Caki2 (cell line): ENCODE data around the gene PSEN1. TPM values are rescaled to one million over a fixed set of nuclear protein-coding genes. Genes with fewer than 3 reads are reported as not detected.

Experiments used
- DNase-seq: peaks from one replicate; pipeline ENCODE4 v3.0.0-alpha.2; 2015; ENCODE audit warnings: low read depth
- in situ Hi-C: cut with HindIII; loops from 2 replicates; pipeline ENCODE4 v1.10.0; 2016; ENCODE audit warnings: low sequenced_read_pairs, low pct_unique_long_range_greater_than_20kb, mixed read lengths
- total RNA-seq: library from RNA; depleted of rRNA; stranded (reverse); fragments of >200 nt; shearing (Covaris generic); gene quantifications from 2 replicates; pipeline ENCODE4 v1.2.3, GENCODE V29; 2014; ENCODE audit warnings: low replicate concordance

PSEN1 gene
- total RNA-seq, 1 experiment from 2014 or later, result 29.1 TPM

- in situ Hi-C loops, result no loop called here
- DNase-seq, result no peak
Measured at GRCh38 chr14:73258845-73259611, 122.7 kb downstream of the PSEN1 start.

GRCh38 chr14:73259837-73260236, 123.5 kb downstream of the PSEN1 start:
- in situ Hi-C loops, result no loop called here
- no peak for DNase-seq

DNA sequence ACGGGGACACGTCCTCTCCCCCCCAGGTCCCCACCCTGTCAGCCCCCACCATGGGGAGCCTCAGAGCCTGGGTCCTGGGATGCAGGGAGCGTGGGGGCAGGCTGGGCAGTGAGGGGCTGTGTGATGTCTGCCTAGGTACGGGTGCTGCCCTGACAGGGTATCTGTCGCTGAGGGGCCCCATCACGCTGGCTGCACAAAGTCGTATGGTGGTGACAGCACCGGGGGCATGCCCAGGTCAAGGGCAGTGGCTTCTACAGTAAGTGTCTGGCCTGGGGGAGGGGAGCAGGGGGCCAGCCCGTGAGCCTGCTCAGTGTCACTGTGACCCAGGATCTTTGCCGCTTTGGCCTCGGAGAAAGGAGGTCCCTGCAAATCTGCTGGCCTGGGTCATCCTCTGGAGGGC, 124.3 kb downstream of the PSEN1 start:
- in situ Hi-C loops, result no loop called here
- no peak for DNase-seq

DNA sequence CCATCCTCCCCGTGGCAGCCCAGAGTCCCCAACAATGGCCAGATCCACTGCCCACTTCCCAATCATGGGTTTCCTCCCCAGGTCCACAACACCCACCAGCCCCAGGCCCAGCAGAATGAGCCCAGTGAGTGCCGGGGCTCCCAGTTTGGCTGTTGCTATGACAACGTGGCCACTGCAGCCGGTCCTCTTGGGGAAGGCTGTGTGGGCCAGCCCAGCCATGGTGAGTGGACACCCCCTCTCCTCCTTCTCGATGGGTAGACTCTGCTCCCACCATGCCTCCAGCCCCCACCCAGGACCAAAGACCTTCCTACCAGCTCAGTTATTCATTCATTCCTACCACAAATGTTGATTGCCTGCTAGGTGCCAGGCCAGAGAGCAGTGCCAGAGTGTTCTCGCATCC, 124.8 kb downstream of the PSEN1 start:
- DNase-seq, result no peak
- in situ Hi-C loops, result no loop called here

DNA sequence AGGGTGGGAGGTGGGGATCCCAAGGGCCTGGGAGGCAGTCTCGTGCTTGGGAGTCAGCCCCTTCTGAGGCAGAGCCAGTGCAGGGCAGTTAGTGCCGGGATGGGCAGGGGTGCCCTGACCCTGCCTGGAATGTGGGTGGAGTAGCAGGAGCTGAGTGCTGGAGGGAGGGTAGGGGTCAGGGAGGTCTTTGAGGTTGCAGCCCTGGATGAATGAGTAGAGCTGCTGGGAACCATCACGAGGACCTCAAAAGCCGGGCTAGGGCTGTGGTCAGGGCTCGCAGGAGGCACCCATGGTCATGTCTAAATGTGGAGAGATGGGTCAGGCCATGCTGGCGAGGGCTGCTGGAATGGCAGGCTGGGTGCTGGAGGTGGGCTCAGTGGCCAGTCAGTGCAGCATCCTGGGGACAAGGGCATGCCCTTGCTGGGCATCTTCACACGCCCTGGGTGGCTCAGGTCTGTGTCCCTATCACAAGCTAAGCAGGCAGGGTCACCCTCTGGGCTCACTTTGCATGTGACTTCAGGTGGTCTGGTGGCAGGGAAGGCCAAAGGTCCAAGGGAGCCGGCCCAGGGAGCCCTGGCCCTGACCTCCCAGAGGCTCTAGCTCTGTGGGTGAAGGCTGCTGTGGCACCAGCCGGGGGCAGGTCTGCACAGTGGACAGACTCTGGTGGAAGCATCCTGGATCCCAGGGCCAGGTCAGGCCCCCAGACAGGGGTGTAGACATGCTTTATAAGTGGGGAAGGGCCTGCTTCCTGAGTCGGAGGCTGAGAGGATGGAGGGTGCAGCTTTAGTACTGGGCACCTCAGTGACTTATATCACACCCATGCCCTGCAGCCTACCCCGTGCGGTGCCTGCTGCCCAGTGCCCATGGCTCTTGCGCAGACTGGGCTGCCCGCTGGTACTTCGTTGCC, 125.5 kb downstream of the PSEN1 start:
- in situ Hi-C loops, result no loop called here
- no peak for DNase-seq

GRCh38 chr14:73262427-73263183, 126.3 kb downstream of the PSEN1 start:
- DNase-seq, result no peak
- in situ Hi-C loops, result no loop called here

- DNase-seq, result no peak
- in situ Hi-C loops, result no loop called here
Measured at GRCh38 chr14:73263606-73264005, 127.3 kb downstream of the PSEN1 start.

- DNase-seq, result no peak
- in situ Hi-C loops, result no loop called here
Measured at GRCh38 chr14:73264080-73264884, 128.0 kb downstream of the PSEN1 start.

- in situ Hi-C loops, result no loop called here
- DNase-seq, result no peak
Measured at GRCh38 chr14:73264885-73265720, 128.8 kb downstream of the PSEN1 start.

DNA sequence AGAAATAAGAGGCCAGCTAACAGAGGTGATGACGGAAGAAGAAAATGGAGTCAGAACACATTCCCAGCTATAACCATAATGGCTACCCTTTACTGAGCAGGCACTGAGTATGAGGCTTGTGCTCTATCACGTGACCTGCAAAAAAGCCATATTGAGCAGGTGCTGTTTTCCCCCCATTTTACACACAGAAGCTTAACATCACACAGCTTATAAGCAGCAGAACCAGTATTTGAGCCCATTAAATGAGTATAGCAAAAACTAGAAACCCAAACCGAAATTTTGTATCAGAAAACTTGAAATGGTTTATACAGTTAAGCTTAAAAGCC, 129.4 kb downstream of the PSEN1 start:
- in situ Hi-C loops, result no loop called here
- no peak for DNase-seq

- in situ Hi-C loops, result no loop called here
- no peak for DNase-seq
Measured at GRCh38 chr14:73266317-73266716, 130.0 kb downstream of the PSEN1 start.

DNA sequence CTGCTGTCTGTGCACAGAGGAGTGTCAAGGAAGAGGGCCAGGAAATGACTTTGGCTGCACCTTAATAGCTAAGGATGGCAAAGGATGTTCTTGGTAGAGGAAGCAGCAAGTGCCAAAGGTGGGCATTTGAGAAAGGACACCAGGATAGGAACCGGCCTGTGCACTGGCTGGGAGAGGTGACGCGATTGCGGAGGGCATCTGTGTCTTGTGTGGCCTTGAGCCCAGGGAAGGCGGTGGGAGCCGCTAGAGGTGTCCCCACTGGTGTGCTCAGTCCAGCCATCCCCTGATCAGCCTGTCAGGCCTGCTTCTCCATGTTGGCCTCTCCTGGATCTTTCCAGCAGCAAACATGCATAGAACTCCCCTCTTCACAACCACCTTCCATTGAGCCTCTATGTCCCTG, 131.2 kb downstream of the PSEN1 start:
- no peak for DNase-seq
- in situ Hi-C loops, result no loop called here

GRCh38 chr14:73269729-73270531, 133.6 kb downstream of the PSEN1 start:
- in situ Hi-C loops, result no loop called here
- peak; percentile 81 for DNase-seq

GRCh38 chr14:73272393-73272792, 136.1 kb downstream of the PSEN1 start:
- no peak for DNase-seq
- in situ Hi-C loops, result no loop called here
